C4-2B (cell line): Measurements from ENCODE around the gene KIF11.

ENCODE experiments used
- CTCF ChIP-seq: fragments of 450-650 bp; conservative IDR thresholded peaks from 2 replicates; pipeline ENCODE4 v1.5.1; 2017; ENCODE audit warnings: mild to moderate bottlenecking
- ZFX ChIP-seq: fragments of 450-650 bp; IDR thresholded peaks from 2 replicates; pipeline ENCODE4 v1.6.1; 2017

- TF ChIP-seq CTCF (no peak), ZFX (no peak)
Measured at GRCh38 chr10:92656266-92656961, 63.5 kb downstream of the KIF11 start.
